OCI-M2 (cell line): ENCODE results near the gene RASD1.
"Not testable (repeated sequence)": the region's sequence is repeated elsewhere in the genome, so short reads cannot be mapped to it uniquely, and the experiment has no call there.

Experiments
- DNase-seq: peaks from one replicate; lab custom pipeline; 2025; ENCODE audit not compliant: unreplicated experiment; lab: John Stamatoyannopoulos, UW

Gene RASD1

DNA sequence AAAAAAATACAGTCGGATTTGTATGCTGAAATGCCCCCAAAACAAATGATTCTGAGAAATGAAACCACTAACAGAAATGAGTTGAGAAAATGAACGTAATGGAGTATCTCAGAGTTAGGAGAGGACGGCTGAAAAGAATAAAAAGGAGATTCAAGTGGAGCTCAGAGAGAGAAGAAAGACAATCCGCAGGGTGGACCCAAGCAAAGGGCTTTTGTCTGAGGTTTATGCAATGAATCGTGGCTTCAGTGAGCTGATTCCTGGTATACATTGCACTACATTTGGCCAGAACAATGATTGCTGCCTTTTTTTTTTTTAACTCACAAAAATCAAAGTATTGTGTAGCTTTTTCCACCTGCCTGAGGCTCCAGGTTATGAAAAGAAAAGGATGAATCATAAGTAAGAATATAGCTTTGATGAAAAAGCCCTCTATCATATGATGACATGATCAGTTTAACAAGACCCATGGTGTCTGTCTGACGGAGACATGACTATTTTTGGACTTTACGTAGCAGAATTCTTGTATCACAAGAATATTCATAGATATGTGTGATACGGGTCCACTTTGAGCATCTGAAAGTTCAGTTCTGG is 23.8 kb downstream of the RASD1 start:
- DNase-seq = no peak

DNA sequence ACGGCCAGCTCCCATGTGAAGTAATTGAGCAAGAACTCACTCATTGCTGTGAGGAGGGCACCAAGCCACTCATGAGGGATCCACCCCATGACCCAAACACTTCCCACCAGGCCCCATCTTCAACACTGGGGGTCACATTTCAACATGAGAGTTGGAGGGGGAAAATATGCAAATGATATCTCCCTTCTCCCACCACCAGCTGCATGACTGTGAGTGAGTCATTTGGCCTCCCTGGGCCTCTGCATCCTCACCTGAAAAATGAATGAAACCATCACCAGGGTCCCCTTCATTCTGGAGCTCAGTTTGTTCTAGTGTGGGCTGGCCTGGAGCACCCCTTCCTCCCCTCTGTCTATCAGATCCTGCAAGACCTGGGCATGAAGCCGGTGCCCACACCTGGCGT is 26.2 kb downstream of the RASD1 start:
- DNase-seq = no peak

DNA sequence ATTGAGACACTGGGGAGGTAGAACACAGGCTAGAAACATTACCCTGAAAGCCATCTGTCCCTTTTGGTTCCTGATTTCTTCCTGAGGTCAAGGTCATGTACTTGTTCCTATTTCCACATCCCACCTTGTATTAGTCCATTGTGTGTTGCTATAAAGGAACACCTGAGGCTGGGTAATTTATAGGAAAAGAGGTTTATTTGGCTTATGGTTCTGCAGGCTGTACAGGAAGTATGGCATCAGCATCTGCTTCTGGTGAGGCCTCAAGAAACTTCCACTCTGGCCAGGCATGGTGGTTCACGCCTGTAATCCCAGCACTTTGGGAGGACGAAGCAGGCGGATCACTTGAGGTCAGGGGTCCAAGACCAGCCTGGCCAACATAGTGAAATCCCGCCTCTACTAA is 26.8 kb downstream of the RASD1 start:
- DNase-seq = no peak

DNA sequence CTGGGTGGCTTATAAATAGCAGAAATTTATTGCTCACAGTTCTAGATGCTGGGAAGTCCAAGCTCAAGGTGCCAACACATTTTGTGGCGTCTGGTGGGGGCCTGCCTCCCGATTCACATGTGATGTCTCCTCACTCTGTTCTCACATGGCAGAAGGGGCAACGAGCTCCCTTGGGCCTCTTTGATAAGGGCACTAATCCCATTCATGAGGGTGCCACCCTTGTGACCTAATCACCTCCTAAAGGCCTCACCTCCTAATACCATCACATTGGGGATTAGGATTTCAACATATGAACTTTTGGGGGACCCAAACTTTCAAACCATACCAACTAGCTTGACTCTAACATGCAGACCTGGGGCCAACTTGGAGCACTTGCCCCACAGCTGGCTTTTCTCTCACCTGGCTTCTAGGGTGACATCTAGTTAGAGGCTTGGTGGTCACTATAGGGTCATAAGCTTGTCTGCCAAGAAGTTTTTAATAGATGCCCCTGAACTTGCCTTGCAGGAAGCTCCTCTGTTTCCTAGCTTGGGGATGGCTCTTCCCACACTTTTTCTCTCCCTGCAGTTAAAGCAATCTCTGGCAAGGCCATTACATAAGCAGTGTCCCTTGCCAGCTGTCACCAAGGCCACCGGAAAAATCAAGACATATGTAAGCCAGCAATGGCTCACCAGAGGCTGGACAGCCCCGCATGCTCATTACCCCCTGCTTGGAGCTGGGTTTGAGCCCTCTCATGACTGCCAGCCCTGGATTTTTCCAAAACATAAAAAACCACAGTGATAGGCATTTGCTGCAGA is 27.8 kb downstream of the RASD1 start:
- DNase-seq = no peak

DNA sequence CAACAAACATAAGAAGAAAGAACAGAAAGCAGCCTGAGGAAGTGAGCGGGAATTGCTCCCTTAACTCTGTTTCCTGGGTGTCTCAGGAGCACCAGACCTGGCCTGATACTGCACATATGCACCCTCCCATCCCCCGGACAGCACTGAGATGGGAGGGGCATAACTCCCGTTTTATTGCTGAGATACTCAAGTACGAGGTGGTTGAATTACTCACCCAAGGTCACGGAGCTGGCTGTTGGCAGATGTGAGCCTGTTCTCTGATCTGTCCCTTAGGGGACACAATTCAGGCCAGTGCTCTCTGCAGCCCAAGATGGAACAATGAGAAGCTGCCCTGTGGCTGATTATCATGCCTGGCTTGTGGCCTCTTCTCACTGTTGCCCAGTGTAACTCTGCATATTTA is 28.5 kb downstream of the RASD1 start:
- no peak for DNase-seq

DNA sequence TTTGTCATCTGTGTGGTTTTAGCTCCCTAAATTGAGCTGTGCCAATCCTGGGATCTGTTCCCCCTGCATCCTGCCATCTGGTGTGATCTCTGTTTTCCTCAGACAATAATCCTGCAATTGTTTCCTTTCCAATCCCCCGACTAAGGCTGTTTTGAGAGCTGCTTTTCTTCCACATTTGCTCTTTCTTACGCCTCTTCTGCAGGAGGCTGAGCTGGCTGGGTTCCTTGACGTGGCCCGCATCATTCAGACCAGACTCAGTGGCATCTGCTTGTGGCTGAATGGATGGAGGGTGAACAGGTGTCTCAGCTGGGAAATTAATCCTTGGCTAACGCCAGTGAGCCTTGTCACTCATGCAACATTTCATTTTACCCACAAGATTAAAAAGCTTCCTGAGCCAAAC is 29.2 kb downstream of the RASD1 start:
- DNase-seq = no peak

DNA sequence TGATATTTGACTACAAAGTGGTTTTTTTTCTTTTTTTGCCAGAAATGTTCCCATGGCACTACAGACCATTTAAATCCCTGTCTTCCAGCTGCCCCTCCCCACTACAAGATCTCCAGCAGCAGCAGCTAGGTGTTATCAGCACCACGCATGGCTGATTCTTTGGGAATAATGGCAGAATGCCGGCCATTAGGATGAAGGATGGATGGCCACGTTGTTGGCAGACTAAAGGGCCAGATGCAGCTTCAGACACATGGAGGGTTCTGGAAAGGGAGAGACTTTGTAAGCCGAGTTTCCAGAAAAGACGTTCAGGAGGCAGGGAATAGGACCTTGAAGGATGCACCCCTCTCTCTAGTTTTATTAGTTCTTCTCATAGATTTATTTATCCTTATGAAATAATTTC is 29.7 kb downstream of the RASD1 start:
- DNase-seq = no peak

DNA sequence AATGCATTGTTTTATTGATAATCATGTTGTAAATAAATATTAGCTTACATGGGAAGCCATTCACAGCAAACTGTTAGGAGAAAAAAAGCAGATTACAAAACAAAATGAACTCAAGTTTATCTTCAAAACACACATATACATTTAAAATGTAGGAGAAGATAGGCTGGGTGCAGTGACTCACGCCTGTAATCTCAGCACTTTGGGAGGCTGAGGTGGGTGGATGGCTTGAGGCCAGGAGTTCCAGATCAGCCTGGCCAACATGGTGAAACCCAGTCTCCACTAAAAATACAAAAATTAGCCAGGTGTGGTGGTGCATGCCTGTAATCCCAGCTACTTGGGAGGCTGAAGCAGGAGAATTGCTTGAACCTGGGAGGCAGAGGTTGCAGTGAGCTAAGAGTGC is 30.3 kb downstream of the RASD1 start:
- not testable (repeated sequence) for DNase-seq

DNA sequence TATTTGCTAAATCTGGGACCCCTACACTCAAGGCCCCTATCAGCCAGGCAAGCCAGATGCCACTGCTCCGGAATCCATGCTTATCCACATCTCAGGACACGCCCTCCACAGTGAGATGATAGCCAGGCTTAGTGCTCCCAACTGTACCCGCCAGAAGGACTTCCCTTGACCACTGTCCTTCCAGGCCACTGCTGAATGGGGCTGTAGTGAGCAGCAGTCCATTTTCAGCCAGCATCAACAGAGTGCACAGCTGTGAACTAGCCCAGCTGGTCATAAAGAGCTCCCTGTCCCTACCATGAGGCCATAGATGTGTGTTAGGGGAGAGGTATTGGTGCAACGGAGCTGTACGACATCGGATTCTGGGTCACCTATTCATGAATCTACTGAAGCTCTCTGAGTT is 32.4 kb downstream of the RASD1 start:
- no peak for DNase-seq

DNA sequence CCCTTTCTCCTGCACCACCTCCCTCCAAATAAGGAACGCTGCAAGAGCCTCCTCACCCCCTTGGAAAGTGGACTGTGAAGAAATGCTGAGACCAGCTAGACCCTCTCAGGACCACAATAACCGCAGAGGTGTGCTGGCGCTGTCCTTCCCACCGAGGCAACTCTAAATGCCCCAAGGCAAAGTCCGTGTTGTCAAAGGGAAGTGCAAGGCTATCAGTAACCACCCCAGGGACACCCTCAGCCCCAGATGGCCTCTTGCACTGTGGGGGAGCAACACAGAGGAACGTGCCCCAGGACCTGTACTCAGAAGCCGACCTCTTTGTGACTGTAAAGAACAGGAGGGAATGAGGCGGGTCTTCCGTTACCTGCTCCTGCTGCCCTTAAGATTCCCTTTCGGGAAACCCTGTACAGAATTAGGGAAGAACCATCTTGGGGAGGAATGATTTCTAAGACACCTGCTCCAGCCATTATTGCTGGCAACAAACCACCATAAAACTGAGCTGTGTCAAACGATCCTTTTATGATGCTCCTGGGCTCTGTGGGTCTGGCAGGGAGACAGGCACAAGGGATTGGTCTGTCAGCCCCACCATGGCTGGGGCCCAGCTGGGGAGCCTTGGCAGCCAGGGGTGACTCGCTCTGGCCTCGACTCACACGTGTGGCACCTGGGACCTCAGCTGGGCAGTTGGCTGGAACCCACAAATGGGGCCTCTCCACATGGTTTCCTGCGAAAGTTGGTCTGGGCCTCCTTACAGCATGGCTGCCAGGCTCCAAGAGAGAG is 34.0 kb downstream of the RASD1 start:
- no peak for DNase-seq

DNA sequence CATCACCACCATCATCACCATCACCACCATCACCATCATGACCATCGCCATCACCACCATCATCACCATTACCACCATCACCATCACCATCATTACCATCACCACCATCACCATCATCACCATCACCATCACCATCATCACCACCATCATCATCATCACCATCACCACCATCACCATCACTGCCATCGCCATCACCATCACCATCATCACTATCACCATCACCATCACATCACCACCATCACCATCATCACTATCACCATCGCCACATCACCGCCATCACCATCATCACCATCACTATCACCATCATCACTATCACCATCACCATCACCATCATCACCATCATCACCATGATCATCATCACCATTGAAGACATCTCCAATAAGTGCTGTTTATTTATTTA is 36.2 kb downstream of the RASD1 start:
- DNase-seq = no peak

DNA sequence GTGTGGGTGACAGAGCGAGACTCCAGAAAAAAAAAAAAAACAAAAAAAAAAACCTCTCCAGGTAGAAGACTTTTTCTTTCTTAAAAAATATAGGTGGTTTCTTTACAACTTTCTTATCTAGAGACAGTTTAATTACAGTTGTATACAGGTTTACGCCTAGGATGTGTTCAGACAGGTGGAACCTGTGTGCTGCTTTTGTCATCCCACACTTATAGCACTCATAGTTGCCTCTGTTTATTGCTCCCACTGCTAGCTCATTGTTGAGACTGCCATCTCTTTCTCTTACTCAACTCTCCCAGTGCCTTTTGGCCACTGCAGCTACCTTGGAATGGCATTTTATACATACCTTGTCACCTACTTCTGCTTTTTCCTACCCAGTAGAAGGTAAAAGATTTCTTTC is 38.5 kb downstream of the RASD1 start:
- DNase-seq = no peak

DNA sequence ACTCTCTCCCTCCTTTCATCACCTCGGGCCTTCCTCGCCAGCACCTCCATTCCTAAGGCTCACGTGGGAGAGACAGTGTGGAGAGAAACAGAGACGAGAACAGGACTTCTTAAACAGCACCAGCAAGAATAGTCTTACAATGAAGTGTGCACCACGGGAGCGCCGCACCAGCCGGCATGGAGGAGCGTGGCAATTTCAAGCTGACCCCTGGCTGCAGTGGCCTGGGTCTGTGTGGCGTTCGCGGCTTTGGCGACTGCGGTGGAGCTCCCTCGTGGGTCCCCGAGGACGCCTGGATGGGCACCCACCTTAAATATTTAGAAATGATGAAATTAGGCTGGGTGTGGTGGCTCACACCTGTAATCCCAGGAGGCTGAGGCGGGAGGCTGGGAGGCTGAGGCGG is 39.9 kb downstream of the RASD1 start:
- DNase-seq = no peak

DNA sequence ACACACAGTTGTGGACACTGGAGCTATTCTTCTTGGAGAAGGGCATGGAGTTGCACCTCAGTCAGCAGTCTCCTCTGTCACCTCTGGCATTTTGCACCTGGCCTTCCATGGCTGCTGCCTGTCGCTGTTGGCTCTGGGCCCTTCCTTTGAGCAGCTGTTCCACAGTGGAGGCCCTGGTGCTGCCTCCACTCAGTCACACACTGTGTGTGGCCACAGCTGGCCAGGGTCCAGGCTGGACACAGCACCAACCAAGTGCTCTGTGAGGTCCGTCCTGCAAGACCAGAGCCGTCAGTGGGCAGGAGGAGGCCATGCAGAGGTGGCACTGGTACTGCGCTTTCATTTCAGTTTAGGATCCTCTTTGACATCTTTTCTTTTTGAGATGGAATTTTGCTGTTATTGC is 41.0 kb downstream of the RASD1 start:
- no peak for DNase-seq

DNA sequence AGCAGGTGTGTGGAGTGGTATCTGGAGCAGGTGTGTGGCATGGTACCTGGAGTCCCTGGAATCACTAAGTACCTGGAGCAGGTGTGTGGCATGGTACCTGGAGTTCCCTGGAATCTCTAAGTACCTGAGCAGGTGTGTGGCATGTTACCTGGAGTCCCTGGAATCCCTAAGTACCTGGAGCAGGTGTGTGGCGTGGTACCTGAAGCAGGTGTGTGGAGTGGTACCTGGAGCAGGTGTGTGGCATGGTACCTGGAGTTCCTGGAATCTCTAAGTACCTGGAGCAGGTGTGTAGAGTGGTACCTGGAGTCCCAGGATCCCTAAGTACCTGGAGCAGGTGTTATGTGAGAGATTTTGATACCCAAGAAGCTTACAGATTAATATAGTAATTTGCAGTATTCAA is 41.5 kb downstream of the RASD1 start:
- DNase-seq = not testable (repeated sequence)

DNA sequence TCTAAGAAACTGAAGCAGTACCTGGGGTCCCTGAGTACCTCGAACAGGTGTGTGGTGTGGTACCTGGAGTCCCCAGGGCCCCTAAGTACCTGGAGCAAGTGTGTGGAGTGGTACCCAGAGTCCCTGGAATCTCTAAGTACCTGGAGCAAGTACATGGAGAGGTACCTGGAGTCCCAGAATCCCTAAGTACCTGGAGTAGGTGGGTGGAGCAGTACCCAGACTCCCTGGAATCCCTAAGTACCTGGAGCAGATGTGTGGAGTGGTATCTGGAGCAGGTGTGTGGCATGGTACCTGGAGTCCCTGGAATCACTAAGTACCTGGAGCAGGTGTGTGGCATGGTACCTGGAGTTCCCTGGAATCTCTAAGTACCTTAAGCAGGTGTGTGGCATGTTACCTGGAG is 41.9 kb downstream of the RASD1 start:
- no peak for DNase-seq

DNA sequence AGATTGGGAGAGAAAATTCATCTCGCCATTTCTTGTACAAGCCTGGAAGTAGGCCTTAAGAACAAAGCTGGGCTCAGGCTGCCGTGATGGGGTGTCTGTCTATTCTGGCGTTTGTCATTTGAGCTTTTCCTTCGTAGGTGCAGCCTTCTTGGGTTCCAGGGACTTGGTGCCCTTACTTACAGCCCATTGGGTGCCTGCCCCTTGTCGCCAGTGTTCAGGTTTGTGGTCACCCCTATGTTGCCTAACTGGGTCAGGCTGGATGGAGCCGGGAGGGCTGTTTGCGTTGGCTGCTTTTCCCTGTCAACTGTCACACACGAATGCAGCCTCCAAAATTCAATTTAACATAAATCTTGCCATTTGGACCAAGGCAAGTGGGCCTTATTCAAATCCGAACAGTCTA is 43.1 kb downstream of the RASD1 start:
- no peak for DNase-seq

DNA sequence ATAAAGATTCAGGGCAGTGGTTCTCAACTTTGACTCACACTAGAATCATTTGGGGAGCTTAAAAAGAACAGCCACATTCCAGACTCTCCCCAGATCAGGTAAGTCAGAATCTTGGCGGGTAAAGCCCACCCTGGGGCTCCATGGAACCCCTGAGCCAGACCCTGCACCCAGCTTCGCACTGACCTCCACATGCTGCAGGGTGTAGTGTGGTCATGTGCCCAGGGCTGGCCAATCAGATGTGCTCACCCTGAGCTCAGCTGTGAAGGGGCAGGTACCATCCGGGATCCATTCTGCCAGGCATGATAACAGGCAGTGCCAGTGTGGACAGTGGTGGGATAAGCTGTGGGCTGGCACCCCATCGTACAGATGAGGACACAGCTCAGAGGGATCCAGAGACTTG is 47.5 kb downstream of the RASD1 start:
- no peak for DNase-seq

DNA sequence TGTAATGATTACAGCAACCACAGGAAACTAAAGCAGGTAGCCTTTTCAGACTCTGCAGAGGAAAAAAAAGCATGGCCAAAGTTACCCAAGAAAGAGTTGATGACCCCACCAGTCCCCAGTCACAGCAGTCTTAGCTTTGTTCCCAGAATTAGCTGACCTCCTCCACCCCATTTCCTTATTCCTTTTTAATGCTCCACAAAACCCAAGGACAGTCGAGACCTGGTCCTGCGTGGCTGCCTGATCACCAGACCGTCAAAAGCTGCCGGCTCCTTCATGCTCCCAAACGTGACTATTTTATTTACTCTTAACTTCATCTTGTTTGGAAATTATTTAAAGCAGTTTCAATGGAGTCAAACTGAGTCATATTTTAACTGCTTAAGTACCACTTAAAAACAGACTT is 48.1 kb downstream of the RASD1 start:
- no peak for DNase-seq

DNA sequence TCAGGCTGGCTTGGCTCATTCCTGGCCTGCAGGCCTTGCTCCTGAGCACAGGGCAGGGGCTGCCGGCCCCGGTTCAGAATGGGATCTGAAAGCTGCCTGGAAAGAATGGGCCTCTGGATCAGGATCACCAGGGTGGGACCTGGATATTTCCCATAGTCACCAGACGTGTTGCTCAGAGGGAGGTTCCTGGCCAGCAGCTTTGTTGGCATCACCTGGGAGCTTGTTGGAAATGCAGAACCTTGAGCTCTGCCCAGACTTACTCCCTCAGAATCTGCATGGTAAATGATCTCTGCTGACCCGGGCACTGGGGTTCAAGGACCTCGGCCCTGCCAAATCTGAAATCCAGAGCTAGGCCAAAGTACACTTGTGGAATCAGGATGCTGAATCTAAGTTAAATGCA is 48.9 kb downstream of the RASD1 start:
- no peak for DNase-seq

DNA sequence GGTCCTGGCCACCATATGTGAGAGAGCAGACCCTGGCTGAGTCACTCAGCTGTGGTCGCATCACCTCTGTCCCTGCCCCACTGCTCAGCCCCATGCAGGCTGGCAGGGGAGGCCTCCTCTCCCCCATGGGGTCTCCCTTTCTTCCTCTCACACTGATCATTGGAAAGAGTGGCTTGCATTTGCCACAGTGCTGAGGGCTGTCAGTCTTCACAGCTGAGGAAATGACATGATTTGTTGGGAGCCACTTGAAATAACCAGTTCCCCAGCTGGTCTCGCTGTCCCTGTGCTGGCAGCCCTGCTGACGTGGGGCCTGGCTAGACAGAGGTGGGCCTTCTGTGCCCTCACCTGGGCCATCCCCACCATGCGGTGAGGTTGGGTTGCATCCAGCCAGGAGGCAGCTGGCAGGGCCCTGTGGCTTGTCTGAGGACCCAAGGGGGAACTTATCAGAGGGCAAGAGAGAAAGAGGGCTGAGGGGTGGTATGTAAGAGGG is 49.5 kb downstream of the RASD1 start:
- DNase-seq = no peak
